HepG2 (cell line): ENCODE measurements around the gene CRIM1.

Experiments used
- ARNT ChIP-seq: fragments of 450-650 bp; IDR thresholded peaks from 2 replicates; pipeline ENCODE4 v1.6.1; 2017
- CAMTA2 ChIP-seq: sonication (generic); formaldehyde crosslinking; IDR thresholded peaks from 2 replicates; pipeline ENCODE4 v1.4.0; 2020; ENCODE audit warnings: mild to moderate bottlenecking, missing genetic modification reagents, borderline replicate concordance
- MXI1 ChIP-seq: IDR thresholded peaks from 3 replicates; pipeline ENCODE4 v1.6.1; 2012; ENCODE audit warnings: low read depth, low read length, inconsistent platforms, borderline replicate concordance
- PHB2 ChIP-seq: fragments of 450-650 bp; IDR thresholded peaks from 2 replicates; pipeline ENCODE4 v1.6.1; 2018; ENCODE audit not compliant: partially characterized antibody
- SMAD1 ChIP-seq: sonication (generic); formaldehyde crosslinking; IDR thresholded peaks from 2 replicates; pipeline ENCODE4 v1.4.0; 2020; ENCODE audit warnings: missing genetic modification reagents, low read depth, mild to moderate bottlenecking, borderline replicate concordance
- SRF ChIP-seq: IDR thresholded peaks from 2 replicates; pipeline ENCODE4 v1.6.1; 2011; ENCODE audit warnings: mild to moderate bottlenecking, low read depth, low read length, moderate library complexity
- TAF1 ChIP-seq: sonication (generic); formaldehyde crosslinking; IDR thresholded peaks from 2 replicates; pipeline ENCODE4 v1.4.0; 2020; ENCODE audit warnings: missing genetic modification reagents
- ZNF766 ChIP-seq: sonication (generic); formaldehyde crosslinking; IDR thresholded peaks from 2 replicates; pipeline ENCODE4 v1.5.0; 2020; ENCODE audit warnings: missing genetic modification reagents, borderline replicate concordance
- TF ChIP-seq, protein P1 (sequence below), 2 experiments: IDR thresholded peaks; 2 replicates each; pipeline ENCODE4 v1.6.1; 2011 to 2012; ENCODE audit warnings: low read length in 2 of 2, borderline replicate concordance in 1 of 2, low read depth in 1 of 2, mild to moderate bottlenecking in 1 of 2, moderate library complexity in 1 of 2
- TF ChIP-seq, protein P2 (sequence below): IDR thresholded peaks from 2 replicates; pipeline ENCODE4 v1.6.1; 2016; ENCODE audit warnings: missing genetic modification reagents, missing compliant biosample characterization
- TF ChIP-seq, protein P3 (sequence below): sonication (generic); formaldehyde crosslinking; IDR thresholded peaks from 2 replicates; pipeline ENCODE4 v1.5.0; 2020; ENCODE audit warnings: mild to moderate bottlenecking, missing genetic modification reagents, moderate library complexity

DNA sequence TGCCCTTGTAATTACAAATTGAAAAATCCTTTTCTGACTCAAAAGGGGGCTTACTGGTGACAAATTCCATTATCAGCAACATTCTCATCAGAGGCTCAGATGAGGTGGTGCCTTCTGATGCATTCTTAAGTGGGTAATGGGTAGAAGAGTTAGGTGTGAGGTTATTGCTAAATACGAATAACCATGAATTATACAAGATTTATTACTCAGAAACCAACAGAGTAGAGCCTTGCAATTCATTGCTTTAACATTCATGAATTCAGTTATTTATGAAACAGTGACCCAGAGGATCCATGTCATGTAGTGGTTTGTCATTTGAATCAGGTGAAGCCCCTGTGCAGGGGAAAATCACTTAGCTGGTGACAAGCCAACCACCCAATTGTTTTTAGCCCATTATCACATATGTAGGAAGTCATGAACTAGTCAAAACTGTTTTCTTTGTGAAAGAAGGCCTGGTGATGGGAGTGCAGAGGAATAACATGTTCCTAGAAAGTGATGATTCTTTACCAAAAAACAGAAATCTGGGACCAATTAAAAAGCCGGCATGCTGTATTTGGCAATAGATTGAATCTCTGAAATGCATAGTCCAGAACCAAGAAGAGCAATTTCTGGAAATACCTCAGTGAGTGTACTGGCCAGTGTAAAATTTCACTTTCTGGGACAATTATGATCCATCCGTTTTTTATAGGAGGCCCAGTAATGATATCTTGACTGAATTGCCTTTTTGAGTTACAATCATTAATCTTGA, 70.2 kb downstream of the CRIM1 start:
- TF ChIP-seq, protein P1, sequence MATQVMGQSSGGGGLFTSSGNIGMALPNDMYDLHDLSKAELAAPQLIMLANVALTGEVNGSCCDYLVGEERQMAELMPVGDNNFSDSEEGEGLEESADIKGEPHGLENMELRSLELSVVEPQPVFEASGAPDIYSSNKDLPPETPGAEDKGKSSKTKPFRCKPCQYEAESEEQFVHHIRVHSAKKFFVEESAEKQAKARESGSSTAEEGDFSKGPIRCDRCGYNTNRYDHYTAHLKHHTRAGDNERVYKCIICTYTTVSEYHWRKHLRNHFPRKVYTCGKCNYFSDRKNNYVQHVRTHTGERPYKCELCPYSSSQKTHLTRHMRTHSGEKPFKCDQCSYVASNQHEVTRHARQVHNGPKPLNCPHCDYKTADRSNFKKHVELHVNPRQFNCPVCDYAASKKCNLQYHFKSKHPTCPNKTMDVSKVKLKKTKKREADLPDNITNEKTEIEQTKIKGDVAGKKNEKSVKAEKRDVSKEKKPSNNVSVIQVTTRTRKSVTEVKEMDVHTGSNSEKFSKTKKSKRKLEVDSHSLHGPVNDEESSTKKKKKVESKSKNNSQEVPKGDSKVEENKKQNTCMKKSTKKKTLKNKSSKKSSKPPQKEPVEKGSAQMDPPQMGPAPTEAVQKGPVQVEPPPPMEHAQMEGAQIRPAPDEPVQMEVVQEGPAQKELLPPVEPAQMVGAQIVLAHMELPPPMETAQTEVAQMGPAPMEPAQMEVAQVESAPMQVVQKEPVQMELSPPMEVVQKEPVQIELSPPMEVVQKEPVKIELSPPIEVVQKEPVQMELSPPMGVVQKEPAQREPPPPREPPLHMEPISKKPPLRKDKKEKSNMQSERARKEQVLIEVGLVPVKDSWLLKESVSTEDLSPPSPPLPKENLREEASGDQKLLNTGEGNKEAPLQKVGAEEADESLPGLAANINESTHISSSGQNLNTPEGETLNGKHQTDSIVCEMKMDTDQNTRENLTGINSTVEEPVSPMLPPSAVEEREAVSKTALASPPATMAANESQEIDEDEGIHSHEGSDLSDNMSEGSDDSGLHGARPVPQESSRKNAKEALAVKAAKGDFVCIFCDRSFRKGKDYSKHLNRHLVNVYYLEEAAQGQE (IDR thresholded peaks at IDR 0.05; ENCODE audit: borderline replicate concordance in 1 of 2, low read depth in 1 of 2, low read length in 2 of 2): no peak
- TF ChIP-seq ARNT (no peak), ZNF766 (CRISPR knock-in tag) (no peak), CAMTA2 (CRISPR knock-in tag) (no peak), MXI1 (no peak), TAF1 (CRISPR knock-in tag) (no peak), SMAD1 (CRISPR knock-in tag) (no peak), PHB2 (no peak), SRF (no peak)
- TF ChIP-seq, protein P2, sequence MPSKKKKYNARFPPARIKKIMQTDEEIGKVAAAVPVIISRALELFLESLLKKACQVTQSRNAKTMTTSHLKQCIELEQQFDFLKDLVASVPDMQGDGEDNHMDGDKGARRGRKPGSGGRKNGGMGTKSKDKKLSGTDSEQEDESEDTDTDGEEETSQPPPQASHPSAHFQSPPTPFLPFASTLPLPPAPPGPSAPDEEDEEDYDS (CRISPR knock-in tag): no peak
- TF ChIP-seq, protein P3, sequence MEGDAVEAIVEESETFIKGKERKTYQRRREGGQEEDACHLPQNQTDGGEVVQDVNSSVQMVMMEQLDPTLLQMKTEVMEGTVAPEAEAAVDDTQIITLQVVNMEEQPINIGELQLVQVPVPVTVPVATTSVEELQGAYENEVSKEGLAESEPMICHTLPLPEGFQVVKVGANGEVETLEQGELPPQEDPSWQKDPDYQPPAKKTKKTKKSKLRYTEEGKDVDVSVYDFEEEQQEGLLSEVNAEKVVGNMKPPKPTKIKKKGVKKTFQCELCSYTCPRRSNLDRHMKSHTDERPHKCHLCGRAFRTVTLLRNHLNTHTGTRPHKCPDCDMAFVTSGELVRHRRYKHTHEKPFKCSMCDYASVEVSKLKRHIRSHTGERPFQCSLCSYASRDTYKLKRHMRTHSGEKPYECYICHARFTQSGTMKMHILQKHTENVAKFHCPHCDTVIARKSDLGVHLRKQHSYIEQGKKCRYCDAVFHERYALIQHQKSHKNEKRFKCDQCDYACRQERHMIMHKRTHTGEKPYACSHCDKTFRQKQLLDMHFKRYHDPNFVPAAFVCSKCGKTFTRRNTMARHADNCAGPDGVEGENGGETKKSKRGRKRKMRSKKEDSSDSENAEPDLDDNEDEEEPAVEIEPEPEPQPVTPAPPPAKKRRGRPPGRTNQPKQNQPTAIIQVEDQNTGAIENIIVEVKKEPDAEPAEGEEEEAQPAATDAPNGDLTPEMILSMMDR (CRISPR knock-in tag): no peak
